Gastrocnemius medialis (tissue), 4 donors: ENCODE data around the gene SPCS3. TPM values are rescaled to one million over a fixed set of nuclear protein-coding genes. Genes with fewer than 3 reads are reported as not detected.

Source experiments
- ATAC-seq, 2 donors: fragments of 150-250 bp; one replicate each; pipeline ENCODE4 v1.9.1; 2016
- DNase-seq, 2 donors: peaks; one replicate each; pipeline ENCODE4 v3.0.0-alpha.2; 2019
- H3K27ac ChIP-seq, 4 donors: fragments of 200-600 bp; sonication (generic); 1 replicate in 1 of 4; 2 replicates in 3 of 4; pipeline ENCODE4 v1.5.1; 2016 to 2018; ENCODE audit warnings: mild to moderate bottlenecking in 2 of 4, moderate library complexity in 1 of 4
- H3K27me3 ChIP-seq, 3 donors: fragments of 200-600 bp; sonication (generic) in 2 of 3; 1 replicate in 1 of 3; 2 replicates in 2 of 3; pipeline versions ENCODE4 v1.5.1 to v1.6.0; 2016 to 2019; ENCODE audit warnings: mild to moderate bottlenecking in 1 of 3, moderate library complexity in 1 of 3
- H3K36me3 ChIP-seq, 2 donors: fragments of 200-600 bp; sonication (generic) in 1 of 2; one replicate each; pipeline ENCODE4 v1.5.1; 2017 to 2018
- H3K4me1 ChIP-seq, 2 donors: fragments of 200-600 bp; sonication (generic) in 1 of 2; one replicate each; pipeline ENCODE4 v1.5.1; 2016 to 2017; ENCODE audit warnings: mild to moderate bottlenecking in 2 of 2
- H3K4me3 ChIP-seq, 4 donors: fragments of 200-600 bp; sonication (generic) in 3 of 4; 1 replicate in 1 of 4; 2 replicates in 3 of 4; pipeline ENCODE4 v1.5.1; 2016 to 2019; ENCODE audit warnings: mild to moderate bottlenecking in 2 of 4
- H3K9me3 ChIP-seq, 3 donors: fragments of 200-600 bp; sonication (generic) in 2 of 3; 1 replicate in 1 of 3; 2 replicates in 2 of 3; pipeline ENCODE4 v1.5.1; 2016 to 2019
- POLR2A ChIP-seq, 2 donors: fragments of 450-650 bp; IDR thresholded peaks; one replicate each; pipeline ENCODE4 v1.6.1; 2017; ENCODE audit warnings: antibody characterized with exemption in 2 of 2, mild to moderate bottlenecking in 2 of 2, moderate library complexity in 2 of 2
- in situ Hi-C, 4 donors: fragments of 200-750 bp; cut with MboI; loops; one replicate each; pipeline versions ENCODE4 v1.15.0 to v1.8.0; 2017; ENCODE audit warnings: low sequenced_read_pairs in 4 of 4
- intact Hi-C: fragments of 100-400 bp; cut with DNase I; formaldehyde crosslinking; loops from one replicate; pipeline ENCODE4 v1.15.1; 2023; ENCODE audit warnings: low total_unique reads
- total RNA-seq, 4 donors: library from RNA; depleted of rRNA; stranded (reverse); fragments of >200 nt; gene quantifications; one replicate each; pipeline versions ENCODE4 v1.1.0 to v1.2.3, GENCODE V29; 2016
- TF ChIP-seq, protein P1 (sequence below), 5 experiments: fragments of 450-650 bp in 3 of 5; fragments of 200-600 bp in 2 of 5; sonication (generic) in 2 of 5; IDR thresholded peaks in 4 of 5; conservative IDR thresholded peaks in 1 of 5; 1 replicate in 4 of 5; 2 replicates in 1 of 5; pipeline ENCODE4 v1.5.1; 2016 to 2019; ENCODE audit warnings: antibody characterized with exemption in 5 of 5, mild to moderate bottlenecking in 3 of 5, moderate library complexity in 3 of 5

The SPCS3 gene
- total RNA-seq, 4 donors from 2014 or later, result 25.7 to 37.7 (median 34.7) TPM

DNA sequence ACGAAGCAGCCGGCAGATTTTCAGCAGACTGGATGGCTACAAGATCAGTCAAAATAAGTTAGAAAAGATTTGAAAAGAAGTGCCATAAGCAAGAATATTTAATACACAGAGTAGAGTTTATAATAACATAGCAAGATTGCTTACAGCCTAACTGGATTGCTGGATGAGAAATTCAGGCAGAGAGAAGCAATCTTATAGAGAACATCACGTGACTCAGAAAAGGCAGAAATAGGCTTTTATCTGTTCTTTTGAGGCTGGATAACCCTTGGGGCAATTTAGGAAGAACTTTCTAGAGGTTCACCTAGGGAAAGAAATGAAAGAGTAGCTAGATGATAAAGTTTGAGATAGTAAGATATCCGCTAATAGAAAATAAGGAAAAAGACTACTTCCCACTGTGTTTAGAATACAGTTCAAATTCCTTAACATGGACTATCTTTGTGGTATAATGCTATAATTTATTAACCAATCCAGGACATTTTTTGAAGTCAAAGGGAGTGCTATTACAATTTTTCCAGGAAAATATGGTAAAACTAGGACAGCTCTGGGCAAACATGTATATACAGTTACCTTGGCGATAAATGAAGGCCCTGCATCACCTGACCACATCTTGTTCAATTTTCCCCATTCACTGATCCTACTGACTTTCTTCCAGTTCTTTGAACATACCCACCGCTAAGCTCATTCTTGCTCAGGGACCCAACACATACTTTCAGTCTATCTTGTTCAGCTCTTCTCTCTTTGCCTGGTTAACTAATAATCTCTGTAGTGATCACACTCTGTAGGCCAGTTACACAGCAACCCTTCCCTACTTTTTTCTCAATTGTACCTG, 12.7 kb upstream of the SPCS3 start:
- in situ Hi-C loops, result no loop called here
- DNase-seq (no peak), ATAC-seq (no peak)
- H3K27me3 ChIP-seq, result no peaks in the 10 kb centered on the region
- H3K4me1 ChIP-seq, result no peaks in the 10 kb centered on the region
- intact Hi-C loops, result no loop called here
- H3K9me3 ChIP-seq, result no peaks in the 10 kb centered on the region
- H3K4me3 ChIP-seq, result no peak overlapping the region
- H3K36me3 ChIP-seq, result no peaks in the 10 kb centered on the region
- TF ChIP-seq, protein P1, sequence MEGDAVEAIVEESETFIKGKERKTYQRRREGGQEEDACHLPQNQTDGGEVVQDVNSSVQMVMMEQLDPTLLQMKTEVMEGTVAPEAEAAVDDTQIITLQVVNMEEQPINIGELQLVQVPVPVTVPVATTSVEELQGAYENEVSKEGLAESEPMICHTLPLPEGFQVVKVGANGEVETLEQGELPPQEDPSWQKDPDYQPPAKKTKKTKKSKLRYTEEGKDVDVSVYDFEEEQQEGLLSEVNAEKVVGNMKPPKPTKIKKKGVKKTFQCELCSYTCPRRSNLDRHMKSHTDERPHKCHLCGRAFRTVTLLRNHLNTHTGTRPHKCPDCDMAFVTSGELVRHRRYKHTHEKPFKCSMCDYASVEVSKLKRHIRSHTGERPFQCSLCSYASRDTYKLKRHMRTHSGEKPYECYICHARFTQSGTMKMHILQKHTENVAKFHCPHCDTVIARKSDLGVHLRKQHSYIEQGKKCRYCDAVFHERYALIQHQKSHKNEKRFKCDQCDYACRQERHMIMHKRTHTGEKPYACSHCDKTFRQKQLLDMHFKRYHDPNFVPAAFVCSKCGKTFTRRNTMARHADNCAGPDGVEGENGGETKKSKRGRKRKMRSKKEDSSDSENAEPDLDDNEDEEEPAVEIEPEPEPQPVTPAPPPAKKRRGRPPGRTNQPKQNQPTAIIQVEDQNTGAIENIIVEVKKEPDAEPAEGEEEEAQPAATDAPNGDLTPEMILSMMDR (IDR thresholded peaks at IDR 0.05 in 4 of 5, conservative IDR thresholded peaks at IDR 0.05 in 1 of 5), result no peak
- TF ChIP-seq POLR2A (IDR thresholded peaks at IDR 0.05), result no peak
- no peak overlapping the region for H3K27ac ChIP-seq

DNA sequence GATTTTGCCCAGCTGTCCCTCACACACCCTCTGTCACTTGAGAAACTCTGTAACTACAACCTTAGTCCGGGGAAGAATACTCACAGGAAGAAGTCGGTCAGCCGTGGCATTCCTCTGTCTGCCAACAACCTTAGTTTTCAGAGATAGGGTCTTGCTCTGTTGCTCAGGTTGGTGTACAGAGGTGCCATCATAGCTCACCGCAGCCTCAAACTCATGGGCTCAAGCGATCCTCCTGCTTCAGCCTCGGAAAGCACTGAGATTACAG, 12.2 kb upstream of the SPCS3 start:
- Histone ChIP-seq H3K27me3 (no peaks in the 10 kb centered on the region), H3K4me1 (no peaks in the 10 kb centered on the region), H3K36me3 (no peaks in the 10 kb centered on the region), H3K9me3 (no peaks in the 10 kb centered on the region), H3K27ac (no peak overlapping the region), H3K4me3 (no peak overlapping the region)
- no peak for ATAC-seq
- no peak for DNase-seq
- intact Hi-C loops (no loop called here), in situ Hi-C loops (no loop called here)
- no peak for TF ChIP-seq POLR2A (IDR thresholded peaks at IDR 0.05)

DNA sequence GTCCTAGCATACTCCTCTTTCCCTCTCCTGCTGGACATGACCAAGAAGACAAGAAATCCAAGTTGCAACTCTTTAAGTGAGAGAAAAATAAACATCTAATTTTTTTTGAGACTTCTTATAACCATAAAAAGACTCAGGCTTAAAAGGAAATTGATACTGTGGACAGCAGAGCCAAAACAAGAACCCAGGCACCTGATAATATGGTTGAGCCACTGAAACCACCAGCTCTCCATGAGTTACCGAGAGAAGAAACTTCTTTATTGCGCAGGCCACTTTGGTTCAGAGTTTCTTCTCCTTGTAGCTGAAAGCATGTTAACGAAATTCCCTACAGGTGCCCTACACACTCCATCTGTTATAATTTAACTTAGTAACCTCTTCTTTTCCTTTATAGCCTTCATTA, 11.3 kb upstream of the SPCS3 start:
- intact Hi-C loops (no loop called here), in situ Hi-C loops (no loop called here)
- Histone ChIP-seq H3K36me3 (no peaks in the 10 kb centered on the region), H3K4me3 (no peak overlapping the region), H3K27ac (no peak overlapping the region), H3K27me3 (no peaks in the 10 kb centered on the region), H3K9me3 (no peaks in the 10 kb centered on the region), H3K4me1 (no peaks in the 10 kb centered on the region)
- TF ChIP-seq POLR2A (IDR thresholded peaks at IDR 0.05), result no peak
- TF ChIP-seq, protein P1 (IDR thresholded peaks at IDR 0.05 in 4 of 5, conservative IDR thresholded peaks at IDR 0.05 in 1 of 5), result no peak
- ATAC-seq, result no peak
- no peak for DNase-seq

DNA sequence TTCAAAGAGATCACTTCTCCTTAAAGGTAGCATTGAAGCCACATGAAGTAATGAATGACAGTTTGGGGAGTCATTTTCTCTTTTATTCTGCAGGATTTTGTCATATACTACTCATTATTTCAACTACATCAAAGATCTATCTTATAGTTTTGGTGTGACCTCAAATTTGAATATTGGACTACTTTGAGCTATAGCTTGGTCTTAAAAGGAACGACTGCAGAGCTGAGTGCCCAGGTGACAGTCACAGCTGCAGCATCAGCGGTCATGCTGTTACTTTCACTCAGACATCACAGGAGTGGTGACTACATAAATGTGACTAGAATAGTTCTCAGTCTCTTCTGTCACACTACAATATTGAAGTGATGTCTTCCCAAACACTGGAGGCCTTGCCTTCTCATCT, 10.7 kb upstream of the SPCS3 start:
- ATAC-seq (no peak), DNase-seq (no peak)
- no peaks in the 10 kb centered on the region for H3K36me3 ChIP-seq
- TF ChIP-seq, protein P1 (IDR thresholded peaks at IDR 0.05 in 4 of 5, conservative IDR thresholded peaks at IDR 0.05 in 1 of 5), result no peak
- TF ChIP-seq POLR2A (IDR thresholded peaks at IDR 0.05), result no peak
- in situ Hi-C loops, result no loop called here
- no peaks in the 10 kb centered on the region for H3K9me3 ChIP-seq
- no peaks in the 10 kb centered on the region for H3K27me3 ChIP-seq
- no peak overlapping the region for H3K27ac ChIP-seq
- H3K4me1 ChIP-seq, result no peaks in the 10 kb centered on the region
- intact Hi-C loops, result no loop called here
- no peak overlapping the region for H3K4me3 ChIP-seq

DNA sequence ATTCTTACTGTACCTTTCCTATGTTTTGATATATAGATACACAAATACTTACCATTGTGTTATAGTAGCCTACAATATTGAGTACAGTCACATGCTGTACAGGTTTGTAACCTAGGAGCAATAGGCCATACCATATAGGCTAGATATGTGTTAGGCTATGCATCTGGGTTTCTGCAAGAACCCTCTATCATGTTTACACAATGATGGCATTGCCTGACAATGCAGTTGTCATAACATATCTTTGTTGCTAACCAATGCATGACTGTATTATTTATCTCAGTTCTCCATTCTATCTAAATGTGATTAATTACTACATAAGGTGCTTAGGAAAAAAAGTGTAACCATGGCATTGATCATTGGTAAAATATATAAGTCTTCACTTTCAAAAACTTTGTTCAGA, 10.0 kb upstream of the SPCS3 start:
- intact Hi-C loops, result no loop called here
- in situ Hi-C loops, result no loop called here
- TF ChIP-seq POLR2A (IDR thresholded peaks at IDR 0.05), result no peak
- TF ChIP-seq, protein P1 (IDR thresholded peaks at IDR 0.05 in 4 of 5, conservative IDR thresholded peaks at IDR 0.05 in 1 of 5), result no peak

More for the DNA sequence above, 10.0 kb upstream of the SPCS3 start:
- no peaks in the 10 kb centered on the region for H3K27me3 ChIP-seq
- H3K36me3 ChIP-seq, result no peaks in the 10 kb centered on the region
- DNase-seq, result no peak
- H3K4me1 ChIP-seq, result no peaks in the 10 kb centered on the region
- no peak overlapping the region for H3K4me3 ChIP-seq
- no peak for ATAC-seq
- H3K27ac ChIP-seq, result no peak overlapping the region
- H3K9me3 ChIP-seq, result no peaks in the 10 kb centered on the region
